ENCODE data around the gene SLC9A7. TPM values are rescaled to one million over a fixed set of nuclear protein-coding genes. Genes with fewer than 3 reads are reported as not detected.

SLC9A7 gene
- total RNA-seq, 4 donors from 2014 or later = 2.8 to 10.7 (median 3.3) TPM

DNA sequence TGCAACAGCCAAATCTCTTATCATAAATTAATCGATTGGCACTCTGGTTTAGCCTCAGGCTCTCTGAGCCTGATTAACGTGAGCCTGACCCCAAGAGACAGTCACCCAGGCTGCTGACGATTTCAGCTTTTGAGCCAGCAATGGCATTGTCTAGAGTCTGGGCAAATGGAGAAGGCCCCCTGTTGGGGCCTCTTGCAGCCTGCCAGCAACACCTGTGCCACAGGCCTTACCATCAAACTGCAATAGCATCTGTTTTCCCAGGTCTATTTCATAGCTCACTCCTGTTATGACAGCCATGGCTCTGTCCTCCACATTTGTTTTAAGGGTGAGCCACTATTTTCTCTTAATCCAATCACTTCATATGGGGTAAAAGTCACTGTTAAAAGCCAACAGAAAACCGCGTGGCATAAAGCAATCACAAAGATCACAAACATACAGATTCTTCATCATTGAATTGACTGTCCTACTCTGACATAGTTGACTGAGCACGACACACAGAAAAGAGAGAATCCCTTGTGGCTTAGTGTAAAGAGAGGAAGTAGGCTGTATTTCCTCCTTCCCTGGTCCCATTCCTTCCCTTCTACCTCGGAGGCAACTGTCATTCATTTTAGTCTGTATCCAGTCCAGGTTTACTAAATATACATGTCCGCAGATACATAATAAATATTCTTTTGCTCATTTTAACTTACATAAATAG, 47.8 kb downstream of the SLC9A7 start:
- 67% methylated on average over 8 of the region's 8 CpGs for WGBS
- H3K27me3 ChIP-seq = no peaks in the 10 kb centered on the region
- H3K9me3 ChIP-seq = no peaks in the 10 kb centered on the region

DNA sequence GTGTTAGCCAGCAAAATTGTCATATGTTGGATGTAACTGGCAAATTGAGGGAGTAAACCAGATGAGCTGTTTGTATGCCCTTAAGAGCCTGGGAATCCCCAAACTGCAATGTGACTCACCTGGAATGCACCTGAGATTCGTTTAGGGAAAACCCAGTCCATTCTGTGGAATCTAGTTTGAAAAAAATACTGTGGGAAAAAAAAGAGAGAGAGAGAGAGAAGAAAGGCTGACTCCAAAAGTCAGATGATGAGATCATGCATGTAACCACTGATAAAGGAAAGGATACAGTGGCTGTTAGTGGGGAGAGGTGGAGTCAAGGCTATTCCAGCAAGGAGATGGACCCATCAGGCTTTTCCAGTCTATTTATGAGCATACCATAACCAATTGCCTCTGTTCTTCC, 48.5 kb downstream of the SLC9A7 start:
- no peak overlapping the region for H3K27ac ChIP-seq (replicated peaks in 1 of 4)
- no peaks in the 10 kb centered on the region for H3K4me1 ChIP-seq
- intact Hi-C loops (cut with DNase I) = no loop called here
- WGBS = 32% methylated on average over 1 of the region's 1 CpG
- no peaks in the 10 kb centered on the region for H3K27me3 ChIP-seq
- DNase-seq (ENCODE audit: extremely low spot score) = no peak
- no peaks in the 10 kb centered on the region for H3K9me3 ChIP-seq
- H3K36me3 ChIP-seq = no peaks in the 10 kb centered on the region
- TF ChIP-seq, protein P1, sequence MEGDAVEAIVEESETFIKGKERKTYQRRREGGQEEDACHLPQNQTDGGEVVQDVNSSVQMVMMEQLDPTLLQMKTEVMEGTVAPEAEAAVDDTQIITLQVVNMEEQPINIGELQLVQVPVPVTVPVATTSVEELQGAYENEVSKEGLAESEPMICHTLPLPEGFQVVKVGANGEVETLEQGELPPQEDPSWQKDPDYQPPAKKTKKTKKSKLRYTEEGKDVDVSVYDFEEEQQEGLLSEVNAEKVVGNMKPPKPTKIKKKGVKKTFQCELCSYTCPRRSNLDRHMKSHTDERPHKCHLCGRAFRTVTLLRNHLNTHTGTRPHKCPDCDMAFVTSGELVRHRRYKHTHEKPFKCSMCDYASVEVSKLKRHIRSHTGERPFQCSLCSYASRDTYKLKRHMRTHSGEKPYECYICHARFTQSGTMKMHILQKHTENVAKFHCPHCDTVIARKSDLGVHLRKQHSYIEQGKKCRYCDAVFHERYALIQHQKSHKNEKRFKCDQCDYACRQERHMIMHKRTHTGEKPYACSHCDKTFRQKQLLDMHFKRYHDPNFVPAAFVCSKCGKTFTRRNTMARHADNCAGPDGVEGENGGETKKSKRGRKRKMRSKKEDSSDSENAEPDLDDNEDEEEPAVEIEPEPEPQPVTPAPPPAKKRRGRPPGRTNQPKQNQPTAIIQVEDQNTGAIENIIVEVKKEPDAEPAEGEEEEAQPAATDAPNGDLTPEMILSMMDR (IDR thresholded peaks at IDR 0.05) = no peak
- no peak for TF ChIP-seq POLR2AphosphoS5 (IDR thresholded peaks at IDR 0.05)
- no peak for TF ChIP-seq EP300 (IDR thresholded peaks at IDR 0.05)
- no peak for TF ChIP-seq POLR2A (IDR thresholded peaks at IDR 0.05; ENCODE audit: low read depth)
- no peak overlapping the region for H3K4me3 ChIP-seq

More for the DNA sequence above, 47.8 kb downstream of the SLC9A7 start:
- Histone ChIP-seq H3K4me1 (no peaks in the 10 kb centered on the region), H3K27ac (replicated peaks in 1 of 4) (no peak overlapping the region), H3K36me3 (no peaks in the 10 kb centered on the region), H3K4me3 (no peak overlapping the region)
- no peak for TF ChIP-seq POLR2A (IDR thresholded peaks at IDR 0.05; ENCODE audit: low read depth)
- no peak for TF ChIP-seq POLR2AphosphoS5 (IDR thresholded peaks at IDR 0.05)
- TF ChIP-seq, protein P1 (IDR thresholded peaks at IDR 0.05) = no peak
- no peak for TF ChIP-seq EP300 (IDR thresholded peaks at IDR 0.05)
- intact Hi-C loops (cut with DNase I) = no loop called here
- no peak for DNase-seq (ENCODE audit: extremely low spot score)

DNA sequence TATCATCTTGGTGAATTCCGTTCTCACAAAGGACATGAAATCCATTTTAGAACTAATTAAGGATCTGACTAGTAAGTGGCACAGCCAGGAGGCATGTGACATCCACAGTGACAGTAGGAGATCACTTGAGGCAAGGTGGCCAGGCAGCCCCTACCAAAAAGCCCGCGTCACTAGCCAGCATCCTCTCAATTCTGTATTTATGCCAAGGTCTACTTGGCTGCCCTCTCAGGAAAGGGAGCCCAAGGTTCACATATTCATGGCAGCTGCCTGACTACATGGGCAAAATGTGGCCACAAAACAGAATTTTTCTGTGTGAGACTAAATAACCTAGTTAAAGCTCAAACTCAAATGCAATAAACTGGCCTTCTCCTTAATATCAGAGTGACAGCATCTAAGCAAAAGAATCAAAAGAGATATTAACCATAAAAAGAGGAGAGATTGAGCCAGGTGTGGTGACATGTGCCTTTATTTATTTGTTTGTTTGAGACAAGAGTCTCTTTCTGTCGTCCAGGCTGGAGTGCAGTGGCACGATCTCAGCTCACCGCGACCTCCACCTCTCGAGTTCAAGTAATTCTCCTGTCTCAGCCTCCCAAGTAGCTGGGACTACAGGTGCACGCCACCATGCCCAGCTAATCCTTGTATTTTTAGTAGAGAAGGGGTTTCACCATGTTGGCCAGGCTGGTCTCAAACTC, 51.5 kb downstream of the SLC9A7 start:
- Histone ChIP-seq H3K9me3 (no peaks in the 10 kb centered on the region), H3K4me1 (no peaks in the 10 kb centered on the region), H3K4me3 (no peak overlapping the region), H3K36me3 (no peaks in the 10 kb centered on the region), H3K27me3 (no peaks in the 10 kb centered on the region), H3K27ac (replicated peaks in 1 of 4) (no peak overlapping the region)
- no peak for DNase-seq (ENCODE audit: extremely low spot score)
- intact Hi-C loops (cut with DNase I) = no loop called here
- WGBS = 80% methylated on average over 9 of the region's 9 CpGs
- TF ChIP-seq POLR2AphosphoS5 (IDR thresholded peaks at IDR 0.05) = no peak
- TF ChIP-seq EP300 (IDR thresholded peaks at IDR 0.05) = no peak
- no peak for TF ChIP-seq POLR2A (IDR thresholded peaks at IDR 0.05; ENCODE audit: low read depth)
- TF ChIP-seq, protein P1 (IDR thresholded peaks at IDR 0.05) = no peak

DNA sequence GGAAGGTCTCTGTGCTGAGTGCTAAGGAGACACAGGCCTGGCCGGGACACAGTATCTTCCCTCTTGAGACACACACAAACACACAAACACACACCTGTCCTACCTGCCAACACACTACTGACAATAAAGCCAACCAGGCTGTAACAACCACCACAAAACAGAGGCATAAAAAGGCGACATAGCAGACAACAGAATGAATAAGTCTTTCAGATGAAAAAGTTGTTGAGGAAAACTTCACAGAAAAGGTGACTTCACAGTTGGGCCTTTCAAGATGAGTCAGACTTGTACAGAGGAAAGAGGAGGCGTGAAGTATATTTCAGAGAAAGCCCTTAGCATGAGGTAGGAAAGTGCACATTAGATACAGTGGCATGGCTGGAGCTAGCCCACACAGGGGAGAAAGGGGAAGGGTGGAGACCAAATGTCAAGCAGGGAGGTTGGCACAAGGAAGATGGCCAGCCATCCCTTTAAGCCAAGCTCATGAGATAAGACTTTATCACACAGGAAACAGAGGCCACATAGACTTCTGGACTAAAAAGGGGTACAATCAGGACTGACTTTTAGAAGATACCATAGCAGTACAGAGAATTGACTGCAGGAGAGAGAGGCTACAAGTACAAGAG, 54.0 kb downstream of the SLC9A7 start:
- 61% methylated on average over 3 of the region's 3 CpGs for WGBS
- H3K4me1 ChIP-seq = no peaks in the 10 kb centered on the region
- H3K9me3 ChIP-seq = no peaks in the 10 kb centered on the region
- no peak for DNase-seq (ENCODE audit: extremely low spot score)
- no peak overlapping the region for H3K27ac ChIP-seq (replicated peaks in 1 of 4)
- no peaks in the 10 kb centered on the region for H3K27me3 ChIP-seq
- intact Hi-C loops (cut with DNase I) = no loop called here
- H3K36me3 ChIP-seq = no peaks in the 10 kb centered on the region
- no peak overlapping the region for H3K4me3 ChIP-seq
- TF ChIP-seq, protein P1 (IDR thresholded peaks at IDR 0.05) = no peak
- no peak for TF ChIP-seq POLR2AphosphoS5 (IDR thresholded peaks at IDR 0.05)
- no peak for TF ChIP-seq POLR2A (IDR thresholded peaks at IDR 0.05; ENCODE audit: low read depth)
- no peak for TF ChIP-seq EP300 (IDR thresholded peaks at IDR 0.05)
